GM12891 (cell line): Measurements from ENCODE around the gene GNPTG. TPM values are rescaled to one million over a fixed set of nuclear protein-coding genes. Genes with fewer than 3 reads are reported as not detected.
A peak's percentile ranks its signal among the peaks of the same experiment; 100 is the strongest.

Source experiments
- DNase-seq: peaks from one replicate; pipeline ENCODE4 v3.0.0; 2011; ENCODE audit warnings: low spot score; ENCODE audit not compliant: insufficient read length
- FAIRE-seq: peaks from 2 replicates; lab custom pipeline; 2011; peaks lifted over from hg19 to GRCh38; lab: Jason Lieb, UNC
- PAX5 ChIP-seq: IDR thresholded peaks from 2 replicates; pipeline ENCODE4 v1.6.1; 2011; ENCODE audit warnings: low read length, moderate library complexity, mild to moderate bottlenecking; ENCODE audit not compliant: insufficient read depth, severe bottlenecking
- POLR2A ChIP-seq: IDR thresholded peaks from 2 replicates; pipeline ENCODE4 v1.6.1; 2011; ENCODE audit warnings: low read depth, low read length, control low read depth
- POLR2AphosphoS5 ChIP-seq: IDR thresholded peaks from 2 replicates; pipeline ENCODE4 v1.6.1; 2011; ENCODE audit warnings: low read depth, low read length, control low read depth
- POU2F2 ChIP-seq: IDR thresholded peaks from 2 replicates; pipeline ENCODE4 v1.6.1; 2011; ENCODE audit warnings: low read depth, mild to moderate bottlenecking, control low read depth, low read length, moderate library complexity
- SPI1 ChIP-seq: IDR thresholded peaks from 2 replicates; pipeline ENCODE4 v1.6.1; 2011; ENCODE audit warnings: low read depth, low read length, control low read depth
- TAF1 ChIP-seq: IDR thresholded peaks from 2 replicates; pipeline ENCODE4 v1.6.1; 2011; ENCODE audit warnings: low read depth, low read length, control low read depth
- polyA plus RNA-seq: library from polyadenylated mRNA; unstranded; fragments of >200 nt; gene quantifications from one replicate; pipeline ENCODE4 v1.2.1, GENCODE V29; 2012; ENCODE audit warnings: low read depth, missing spikeins, inconsistent platforms; ENCODE audit not compliant: missing spikeins

The GNPTG gene
- polyA plus RNA-seq = 18.7 TPM

DNA sequence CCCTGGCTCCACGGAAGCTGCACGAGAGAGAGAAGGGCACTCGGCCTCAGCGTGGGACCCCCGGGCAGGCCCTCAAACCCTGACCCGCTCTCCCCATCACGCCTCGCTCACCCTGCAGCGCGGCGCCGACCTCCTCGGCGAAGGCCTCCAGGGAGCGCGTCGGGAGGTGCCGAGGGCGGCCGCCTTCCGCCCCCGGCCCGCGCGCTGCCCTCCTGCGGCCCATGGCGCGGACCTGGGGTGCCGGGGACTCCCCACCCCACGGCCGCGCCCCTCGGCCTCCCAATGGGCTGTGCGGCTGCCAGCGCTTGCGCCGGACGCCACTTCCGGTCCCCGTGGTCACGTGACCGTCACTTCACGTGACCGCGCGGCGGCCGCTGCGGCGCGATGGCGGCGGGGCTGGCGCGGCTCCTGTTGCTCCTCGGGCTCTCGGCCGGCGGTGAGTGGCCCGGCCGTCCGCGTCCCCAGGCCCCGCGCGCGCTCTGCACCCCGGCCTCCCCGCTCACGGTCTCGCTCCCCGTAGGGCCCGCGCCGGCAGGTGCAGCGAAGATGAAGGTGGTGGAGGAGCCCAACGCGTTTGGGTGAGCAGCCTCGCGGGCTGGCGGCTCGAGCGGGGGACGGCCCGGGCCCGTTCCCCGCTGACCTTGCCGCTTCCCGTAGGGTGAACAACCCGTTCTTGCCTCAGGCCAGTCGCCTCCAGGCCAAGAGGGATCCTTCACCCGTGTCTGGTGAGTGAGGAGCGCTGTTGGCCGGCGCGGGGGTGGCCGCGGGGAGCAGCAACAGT lies at the start of gene GNPTG, which contains the start of gene TSR3:
Gene GNPTG (plus strand): TSS at position 350 of the 781 bp plus-strand sequence. CDS start 35 bp downstream, at position 385.
Gene TSR3 (minus strand): TSS at position 297 of the 781 bp plus-strand sequence. CDS start 74 bp downstream, at position 223.
- peak; percentile 99 for FAIRE-seq
- peak; percentile 99 for DNase-seq
- TF ChIP-seq POLR2A (peak; percentile 68; the same call in 1 of the 2 replicates), PAX5 (peak; percentile 3), POLR2AphosphoS5 (peak; percentile 63), POU2F2 (peak; percentile 87; the same call in 1 of the 2 replicates), TAF1 (peak; percentile 91), SPI1 (peak; percentile 51)

DNA sequence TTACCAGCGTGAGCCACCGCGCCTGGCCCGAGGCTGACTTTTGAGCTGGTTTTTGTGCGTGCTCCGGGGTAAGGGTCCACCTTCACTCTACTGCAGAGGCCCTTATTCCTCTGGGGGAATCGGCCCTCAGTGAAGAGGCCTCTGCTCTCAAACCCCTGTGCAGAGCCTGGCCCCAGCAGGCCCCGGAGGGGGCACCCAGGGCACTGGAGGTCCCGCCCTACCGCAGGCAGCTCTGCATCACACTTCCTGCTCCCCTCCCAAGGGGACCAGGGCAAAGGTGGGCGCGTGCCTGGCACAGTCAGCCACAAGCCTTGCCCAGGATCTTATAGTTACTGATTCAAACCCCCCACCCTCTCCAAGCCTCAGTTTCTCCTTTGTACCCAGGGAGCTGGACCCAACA lies 45.9 kb upstream of the GNPTG start:
- FAIRE-seq (no peak), DNase-seq (no peak)
- TF ChIP-seq TAF1 (no peak), POLR2A (no peak), POLR2AphosphoS5 (no peak), POU2F2 (no peak), PAX5 (no peak), SPI1 (no peak)

DNA sequence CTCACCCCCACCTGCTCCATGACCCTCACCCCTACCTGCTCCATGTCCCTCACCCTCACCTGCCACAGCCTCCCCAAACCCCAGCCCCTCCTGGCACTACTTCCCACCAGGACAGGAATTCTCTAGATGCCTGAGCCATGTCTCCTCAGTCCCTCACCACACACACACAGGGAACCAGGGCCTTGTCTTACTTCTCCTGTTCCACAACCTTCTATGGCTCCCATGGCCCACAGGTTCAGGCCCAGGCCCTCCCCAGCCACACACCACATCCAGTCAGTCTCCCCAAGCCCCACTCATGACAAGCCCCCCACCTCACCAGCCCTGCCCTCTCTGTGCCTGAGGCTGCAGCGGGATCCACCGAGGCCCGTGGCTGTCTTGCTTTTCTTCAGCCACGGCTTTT lies 45.4 kb upstream of the GNPTG start:
- DNase-seq (no peak), FAIRE-seq (no peak)
- TF ChIP-seq POLR2AphosphoS5 (no peak), POLR2A (no peak), TAF1 (no peak), PAX5 (no peak), SPI1 (no peak)

- FAIRE-seq = peak; percentile 75
- TF ChIP-seq PAX5 (peak; percentile 41), SPI1 (no peak), POLR2AphosphoS5 (no peak)
- DNase-seq = no peak
Observed at GRCh38 chr16:1308036-1308976, 43.4 kb upstream of the GNPTG start.

- TF ChIP-seq POU2F2 (0 out of 2 replicates have a peak, but pooled peaks have one; percentile 41), POLR2A (0 out of 2 replicates have a peak, but pooled peaks have one; percentile 17), PAX5 (peak; percentile 30), POLR2AphosphoS5 (no peak), SPI1 (peak; percentile 17; the same call in 1 of the 2 replicates), TAF1 (peak; percentile 34)
Observed at GRCh38 chr16:1308977-1309885, 42.5 kb upstream of the GNPTG start, which contains the start of gene UBE2I. TSS of gene UBE2I (plus strand) at chr16:1309636. CDS start at chr16:1314031, 4,395 bp downstream.

GRCh38 chr16:1309888-1310831 lies 41.6 kb upstream of the GNPTG start:
- no peak for FAIRE-seq
- TF ChIP-seq POLR2A (no peak), POLR2AphosphoS5 (0 out of 2 replicates have a peak, but pooled peaks have one; percentile 10), POU2F2 (no peak), SPI1 (no peak), TAF1 (no peak)
- DNase-seq = no peak

More at GRCh38 chr16:1308977-1309885, 42.5 kb upstream of the GNPTG start, which contains the start of gene UBE2I:
- FAIRE-seq (peak; percentile 100), DNase-seq (peak; percentile 91)

- DNase-seq (no peak), FAIRE-seq (peak; percentile 89)
- no peak for TF ChIP-seq POU2F2
- TF ChIP-seq TAF1 = no peak
- TF ChIP-seq PAX5 = no peak
- no peak for TF ChIP-seq POLR2A
- TF ChIP-seq POLR2AphosphoS5 = 0 out of 2 replicates have a peak, but pooled peaks have one; percentile 2
- no peak for TF ChIP-seq SPI1
Observed at GRCh38 chr16:1310832-1311200, 40.9 kb upstream of the GNPTG start.

GRCh38 chr16:1311212-1311737 lies 40.5 kb upstream of the GNPTG start:
- FAIRE-seq (no peak), DNase-seq (no peak)
- TF ChIP-seq POLR2A (no peak), POU2F2 (no peak), POLR2AphosphoS5 (no peak), TAF1 (no peak), PAX5 (no peak), SPI1 (no peak)
